GM23338 (cell line): Measurements from ENCODE around the gene OGA. TPM values are rescaled to one million over a fixed set of nuclear protein-coding genes. Genes with fewer than 3 reads are reported as not detected.

Experiments used
- ATAC-seq: fragments of 200-7000 bp; cut with Tn5 transposase; 3 replicates; pipeline ENCODE4 v1.9.1; 2020
- DNase-seq: peaks from one replicate; pipeline ENCODE4 v3.0.0-alpha.2; 2015; ENCODE audit warnings: low spot score
- H2AFZ ChIP-seq: fragments of 200-600 bp; sonication (generic); 2 replicates; pipeline ENCODE4 v1.8.0; 2016; ENCODE audit warnings: antibody characterized with exemption, mild to moderate bottlenecking, moderate library complexity
- H3F3A ChIP-seq: fragments of 200-600 bp; sonication (generic); replicated peaks from 2 replicates; pipeline ENCODE4 v1.8.0; 2017; ENCODE audit warnings: antibody characterized with exemption, mixed run types, low read depth
- H3K27ac ChIP-seq: fragments of 200-600 bp; sonication (generic); 2 replicates; pipeline ENCODE4 v1.6.1; 2016; ENCODE audit warnings: low read depth
- H3K27me3 ChIP-seq: fragments of 200-600 bp; sonication (generic); 2 replicates; pipeline ENCODE4 v1.8.0; 2016; ENCODE audit warnings: mild to moderate bottlenecking, mixed run types, moderate library complexity; ENCODE audit not compliant: insufficient read depth
- H3K36me3 ChIP-seq: fragments of 200-600 bp; sonication (generic); 2 replicates; pipeline ENCODE4 v1.8.0; 2016; ENCODE audit warnings: mild to moderate bottlenecking; ENCODE audit not compliant: insufficient read depth
- H3K4me1 ChIP-seq: fragments of 200-600 bp; sonication (generic); 2 replicates; pipeline ENCODE4 v1.8.0; 2016; ENCODE audit warnings: mild to moderate bottlenecking, moderate library complexity; ENCODE audit not compliant: insufficient read depth
- H3K4me2 ChIP-seq: fragments of 200-600 bp; sonication (generic); 2 replicates; pipeline ENCODE4 v1.7.1; 2017; ENCODE audit warnings: mixed run types
- H3K4me3 ChIP-seq: fragments of 200-600 bp; sonication (generic); 2 replicates; pipeline ENCODE4 v1.6.1; 2016; ENCODE audit warnings: mixed run types
- H3K79me2 ChIP-seq: fragments of 200-600 bp; sonication (generic); replicated peaks from 2 replicates; pipeline ENCODE4 v1.8.0; 2017; ENCODE audit warnings: mild to moderate bottlenecking; ENCODE audit not compliant: insufficient read depth
- H3K9me2 ChIP-seq: fragments of 200-600 bp; sonication (generic); 2 replicates; pipeline ENCODE4 v1.8.0; 2017; ENCODE audit not compliant: insufficient read depth
- H4K20me1 ChIP-seq: fragments of 200-600 bp; sonication (generic); replicated peaks from 2 replicates; pipeline ENCODE4 v1.8.0; 2017; ENCODE audit warnings: mild to moderate bottlenecking; ENCODE audit not compliant: insufficient read depth
- H3K27ac Mint-ChIP-seq: 2 replicates; pipeline ENCODE4 v1.8.0; 2020; ENCODE audit warnings: inconsistent platforms, mild to moderate bottlenecking, moderate library complexity, mixed read lengths
- H3K27me3 Mint-ChIP-seq: 3 replicates; pipeline ENCODE4 v1.8.0; 2022; ENCODE audit warnings: low read depth, mild to moderate bottlenecking, moderate library complexity, mixed read lengths, inconsistent platforms; ENCODE audit not compliant: insufficient read depth, poor library complexity
- H3K36me3 Mint-ChIP-seq: 3 replicates; pipeline ENCODE4 v1.8.0; 2021; ENCODE audit warnings: low read depth, mild to moderate bottlenecking, inconsistent platforms, moderate library complexity, mixed read lengths
- H3K4me1 Mint-ChIP-seq: 3 replicates; pipeline ENCODE4 v1.8.0; 2020; ENCODE audit warnings: mild to moderate bottlenecking, inconsistent platforms, mixed read lengths
- H3K4me3 Mint-ChIP-seq: 3 replicates; pipeline ENCODE4 v1.8.0; 2021; ENCODE audit warnings: moderate library complexity, mild to moderate bottlenecking, inconsistent platforms, mixed read lengths
- H3K9me3 Mint-ChIP-seq: 3 replicates; pipeline ENCODE4 v1.8.0; 2020; ENCODE audit warnings: moderate library complexity, mild to moderate bottlenecking, inconsistent platforms, mixed read lengths
- CREB1 ChIP-seq: fragments of 250-450 bp; sonication (Bioruptor Pico); IDR thresholded peaks from 2 replicates; pipeline ENCODE4 v1.5.0; 2020; ENCODE audit warnings: low read depth, mild to moderate bottlenecking, moderate library complexity
- EZH2 ChIP-seq: fragments of 200-600 bp; sonication (generic); IDR thresholded peaks from one replicate; pipeline ENCODE4 v1.8.0; 2017; ENCODE audit warnings: antibody characterized with exemption, mild to moderate bottlenecking, low read depth; ENCODE audit not compliant: unreplicated experiment
- JUNB ChIP-seq: IDR thresholded peaks from one replicate; pipeline ENCODE4 v1.6.1; 2016; ENCODE audit warnings: antibody characterized with exemption; ENCODE audit not compliant: unreplicated experiment
- NANOG ChIP-seq: IDR thresholded peaks from 2 replicates; pipeline ENCODE4 v1.6.1; 2016; ENCODE audit warnings: antibody characterized with exemption, borderline replicate concordance
- POLR2AphosphoS5 ChIP-seq: IDR thresholded peaks from 2 replicates; pipeline ENCODE4 v1.6.1; 2016; ENCODE audit warnings: antibody characterized with exemption, low read depth
- STAT1 ChIP-seq: IDR thresholded peaks from one replicate; pipeline ENCODE4 v1.6.1; 2016; ENCODE audit warnings: antibody characterized with exemption; ENCODE audit not compliant: unreplicated experiment
- ZNF114 ChIP-seq: fragments of 250-450 bp; sonication (Bioruptor Pico); IDR thresholded peaks from 2 replicates; pipeline ENCODE4 v1.5.0; 2020; ENCODE audit warnings: mild to moderate bottlenecking, moderate library complexity
- ZNF331 ChIP-seq: fragments of 250-450 bp; sonication (Bioruptor Pico); IDR thresholded peaks from 2 replicates; pipeline ENCODE4 v1.5.0; 2020; ENCODE audit warnings: low read depth, mild to moderate bottlenecking, moderate library complexity
- polyA plus RNA-seq: library from polyadenylated mRNA; unstranded; fragments of >200 nt; fragmentation: Nextera tagmentation; extraction: Ambion mirVana; gene quantifications from 2 replicates; pipeline ENCODE4 v1.2.1, GENCODE V29; 2016
- total RNA-seq: library from RNA; depleted of rRNA; stranded (reverse); fragments of >200 nt; shearing (Covaris generic); gene quantifications from 2 replicates; pipeline ENCODE4 v1.2.3, GENCODE V29; 2014
- TF ChIP-seq, protein P1 (sequence below), 2 experiments: fragments of 200-600 bp in 1 of 2; sonication (generic) in 1 of 2; conservative IDR thresholded peaks; 2 replicates each; pipeline versions ENCODE4 v1.5.1 to v1.6.1; 2016 to 2017; ENCODE audit warnings: antibody characterized with exemption in 2 of 2, low read depth in 2 of 2, mild to moderate bottlenecking in 2 of 2, moderate library complexity in 1 of 2
- TF ChIP-seq, protein P2 (sequence below): fragments of 250-450 bp; sonication (Bioruptor Pico); IDR thresholded peaks from 2 replicates; pipeline ENCODE4 v1.5.0; 2020; ENCODE audit warnings: mild to moderate bottlenecking, moderate library complexity
- TF ChIP-seq, protein P3 (sequence below): IDR thresholded peaks from one replicate; pipeline ENCODE4 v1.6.1; 2018; ENCODE audit warnings: antibody characterized with exemption; ENCODE audit not compliant: unreplicated experiment
- TF ChIP-seq, protein P4 (sequence below): IDR thresholded peaks from 2 replicates; pipeline ENCODE4 v1.6.1; 2016; ENCODE audit warnings: antibody characterized with exemption

OGA gene
- total and polyA plus RNA-seq, 2 experiments from 2014 or later, result 68.4 to 131 TPM

DNA sequence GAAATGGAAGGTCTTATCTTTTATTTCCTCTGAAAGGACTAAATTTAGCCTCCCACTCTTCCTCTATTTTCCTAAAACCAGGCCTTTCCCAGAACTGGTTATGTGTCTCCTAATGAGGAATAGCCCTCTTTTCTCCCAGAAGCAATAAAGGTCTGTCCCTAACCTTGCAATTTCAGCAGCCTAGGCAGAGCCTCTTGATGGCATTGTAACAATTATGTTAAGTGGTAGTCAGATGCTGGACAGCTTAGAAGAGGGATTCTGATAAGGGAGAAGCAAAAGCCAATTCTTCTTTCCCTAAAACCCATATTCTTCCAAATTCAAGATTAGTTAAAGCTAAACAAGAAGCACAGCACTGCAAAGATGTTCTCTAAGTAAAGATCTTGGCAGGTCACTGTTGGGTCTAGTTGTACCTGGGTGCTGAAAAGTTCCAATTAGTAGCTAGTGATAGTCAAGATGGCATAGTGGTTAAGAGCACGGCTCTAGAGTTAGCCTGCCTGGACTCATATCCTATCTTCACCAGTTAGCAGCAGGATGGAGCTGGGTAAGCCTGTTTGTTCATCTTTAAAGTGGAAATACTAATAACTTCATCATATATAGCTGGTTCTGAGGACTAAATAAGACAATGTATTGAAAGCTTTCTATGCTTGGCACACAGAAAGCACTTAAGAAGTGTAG, 39.7 kb upstream of the OGA start:
- no peak for ATAC-seq
- Mint-ChIP-seq H3K27ac (no peak overlapping the region), H3K9me3 (peaks cover 14% of the 10 kb centered on the region)

More for the DNA sequence above, 39.7 kb upstream of the OGA start:
- no peak for DNase-seq
- H4K20me1 ChIP-seq, result no peaks in the 10 kb centered on the region
- H3K27me3 Mint-ChIP-seq, result peaks cover 2% of the 10 kb centered on the region
- H3K79me2 ChIP-seq, result no peaks in the 10 kb centered on the region
- H3F3A ChIP-seq, result no peaks in the 10 kb centered on the region
- no peaks in the 10 kb centered on the region for H3K36me3 ChIP-seq
- H3K9me2 ChIP-seq, result no peaks in the 10 kb centered on the region
- peaks cover 13% of the 10 kb centered on the region for H3K36me3 Mint-ChIP-seq
- H3K4me2 ChIP-seq, result no peak overlapping the region
- H3K27ac ChIP-seq, result no peak overlapping the region
- H2AFZ ChIP-seq, result no peak overlapping the region
- no peaks in the 10 kb centered on the region for H3K27me3 ChIP-seq
- H3K4me3 Mint-ChIP-seq, result no peak overlapping the region
- H3K4me1 Mint-ChIP-seq, result no peaks in the 10 kb centered on the region
- H3K4me1 ChIP-seq, result no peaks in the 10 kb centered on the region
- TF ChIP-seq EZH2 (no peak), STAT1 (no peak), ZNF114 (CRISPR knock-in tag) (no peak), JUNB (no peak), ZNF331 (CRISPR knock-in tag) (no peak), NANOG (no peak), CREB1 (CRISPR knock-in tag) (no peak), POLR2AphosphoS5 (no peak)
- TF ChIP-seq, protein P1, sequence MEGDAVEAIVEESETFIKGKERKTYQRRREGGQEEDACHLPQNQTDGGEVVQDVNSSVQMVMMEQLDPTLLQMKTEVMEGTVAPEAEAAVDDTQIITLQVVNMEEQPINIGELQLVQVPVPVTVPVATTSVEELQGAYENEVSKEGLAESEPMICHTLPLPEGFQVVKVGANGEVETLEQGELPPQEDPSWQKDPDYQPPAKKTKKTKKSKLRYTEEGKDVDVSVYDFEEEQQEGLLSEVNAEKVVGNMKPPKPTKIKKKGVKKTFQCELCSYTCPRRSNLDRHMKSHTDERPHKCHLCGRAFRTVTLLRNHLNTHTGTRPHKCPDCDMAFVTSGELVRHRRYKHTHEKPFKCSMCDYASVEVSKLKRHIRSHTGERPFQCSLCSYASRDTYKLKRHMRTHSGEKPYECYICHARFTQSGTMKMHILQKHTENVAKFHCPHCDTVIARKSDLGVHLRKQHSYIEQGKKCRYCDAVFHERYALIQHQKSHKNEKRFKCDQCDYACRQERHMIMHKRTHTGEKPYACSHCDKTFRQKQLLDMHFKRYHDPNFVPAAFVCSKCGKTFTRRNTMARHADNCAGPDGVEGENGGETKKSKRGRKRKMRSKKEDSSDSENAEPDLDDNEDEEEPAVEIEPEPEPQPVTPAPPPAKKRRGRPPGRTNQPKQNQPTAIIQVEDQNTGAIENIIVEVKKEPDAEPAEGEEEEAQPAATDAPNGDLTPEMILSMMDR (conservative IDR thresholded peaks at IDR 0.05; ENCODE audit: low read depth in 2 of 2), result no peak
- TF ChIP-seq, protein P2, sequence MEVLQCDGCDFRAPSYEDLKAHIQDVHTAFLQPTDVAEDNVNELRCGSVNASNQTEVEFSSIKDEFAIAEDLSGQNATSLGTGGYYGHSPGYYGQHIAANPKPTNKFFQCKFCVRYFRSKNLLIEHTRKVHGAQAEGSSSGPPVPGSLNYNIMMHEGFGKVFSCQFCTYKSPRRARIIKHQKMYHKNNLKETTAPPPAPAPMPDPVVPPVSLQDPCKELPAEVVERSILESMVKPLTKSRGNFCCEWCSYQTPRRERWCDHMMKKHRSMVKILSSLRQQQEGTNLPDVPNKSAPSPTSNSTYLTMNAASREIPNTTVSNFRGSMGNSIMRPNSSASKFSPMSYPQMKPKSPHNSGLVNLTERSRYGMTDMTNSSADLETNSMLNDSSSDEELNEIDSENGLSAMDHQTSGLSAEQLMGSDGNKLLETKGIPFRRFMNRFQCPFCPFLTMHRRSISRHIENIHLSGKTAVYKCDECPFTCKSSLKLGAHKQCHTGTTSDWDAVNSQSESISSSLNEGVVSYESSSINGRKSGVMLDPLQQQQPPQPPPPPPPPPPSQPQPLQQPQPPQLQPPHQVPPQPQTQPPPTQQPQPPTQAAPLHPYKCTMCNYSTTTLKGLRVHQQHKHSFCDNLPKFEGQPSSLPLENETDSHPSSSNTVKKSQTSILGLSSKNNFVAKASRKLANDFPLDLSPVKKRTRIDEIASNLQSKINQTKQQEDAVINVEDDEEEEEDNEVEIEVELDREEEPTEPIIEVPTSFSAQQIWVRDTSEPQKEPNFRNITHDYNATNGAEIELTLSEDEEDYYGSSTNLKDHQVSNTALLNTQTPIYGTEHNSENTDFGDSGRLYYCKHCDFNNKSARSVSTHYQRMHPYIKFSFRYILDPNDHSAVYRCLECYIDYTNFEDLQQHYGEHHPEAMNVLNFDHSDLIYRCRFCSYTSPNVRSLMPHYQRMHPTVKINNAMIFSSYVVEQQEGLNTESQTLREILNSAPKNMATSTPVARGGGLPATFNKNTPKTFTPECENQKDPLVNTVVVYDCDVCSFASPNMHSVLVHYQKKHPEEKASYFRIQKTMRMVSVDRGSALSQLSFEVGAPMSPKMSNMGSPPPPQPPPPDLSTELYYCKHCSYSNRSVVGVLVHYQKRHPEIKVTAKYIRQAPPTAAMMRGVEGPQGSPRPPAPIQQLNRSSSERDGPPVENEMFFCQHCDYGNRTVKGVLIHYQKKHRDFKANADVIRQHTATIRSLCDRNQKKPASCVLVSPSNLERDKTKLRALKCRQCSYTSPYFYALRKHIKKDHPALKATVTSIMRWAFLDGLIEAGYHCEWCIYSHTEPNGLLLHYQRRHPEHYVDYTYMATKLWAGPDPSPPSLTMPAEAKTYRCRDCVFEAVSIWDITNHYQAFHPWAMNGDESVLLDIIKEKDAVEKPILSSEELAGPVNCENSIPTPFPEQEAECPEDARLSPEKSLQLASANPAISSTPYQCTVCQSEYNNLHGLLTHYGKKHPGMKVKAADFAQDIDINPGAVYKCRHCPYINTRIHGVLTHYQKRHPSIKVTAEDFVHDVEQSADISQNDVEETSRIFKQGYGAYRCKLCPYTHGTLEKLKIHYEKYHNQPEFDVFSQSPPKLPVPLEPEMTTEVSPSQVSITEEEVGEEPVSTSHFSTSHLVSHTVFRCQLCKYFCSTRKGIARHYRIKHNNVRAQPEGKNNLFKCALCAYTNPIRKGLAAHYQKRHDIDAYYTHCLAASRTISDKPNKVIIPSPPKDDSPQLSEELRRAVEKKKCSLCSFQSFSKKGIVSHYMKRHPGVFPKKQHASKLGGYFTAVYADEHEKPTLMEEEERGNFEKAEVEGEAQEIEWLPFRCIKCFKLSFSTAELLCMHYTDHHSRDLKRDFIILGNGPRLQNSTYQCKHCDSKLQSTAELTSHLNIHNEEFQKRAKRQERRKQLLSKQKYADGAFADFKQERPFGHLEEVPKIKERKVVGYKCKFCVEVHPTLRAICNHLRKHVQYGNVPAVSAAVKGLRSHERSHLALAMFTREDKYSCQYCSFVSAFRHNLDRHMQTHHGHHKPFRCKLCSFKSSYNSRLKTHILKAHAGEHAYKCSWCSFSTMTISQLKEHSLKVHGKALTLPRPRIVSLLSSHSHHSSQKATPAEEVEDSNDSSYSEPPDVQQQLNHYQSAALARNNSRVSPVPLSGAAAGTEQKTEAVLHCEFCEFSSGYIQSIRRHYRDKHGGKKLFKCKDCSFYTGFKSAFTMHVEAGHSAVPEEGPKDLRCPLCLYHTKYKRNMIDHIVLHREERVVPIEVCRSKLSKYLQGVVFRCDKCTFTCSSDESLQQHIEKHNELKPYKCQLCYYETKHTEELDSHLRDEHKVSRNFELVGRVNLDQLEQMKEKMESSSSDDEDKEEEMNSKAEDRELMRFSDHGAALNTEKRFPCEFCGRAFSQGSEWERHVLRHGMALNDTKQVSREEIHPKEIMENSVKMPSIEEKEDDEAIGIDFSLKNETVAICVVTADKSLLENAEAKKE, result no peak
- TF ChIP-seq, protein P3, sequence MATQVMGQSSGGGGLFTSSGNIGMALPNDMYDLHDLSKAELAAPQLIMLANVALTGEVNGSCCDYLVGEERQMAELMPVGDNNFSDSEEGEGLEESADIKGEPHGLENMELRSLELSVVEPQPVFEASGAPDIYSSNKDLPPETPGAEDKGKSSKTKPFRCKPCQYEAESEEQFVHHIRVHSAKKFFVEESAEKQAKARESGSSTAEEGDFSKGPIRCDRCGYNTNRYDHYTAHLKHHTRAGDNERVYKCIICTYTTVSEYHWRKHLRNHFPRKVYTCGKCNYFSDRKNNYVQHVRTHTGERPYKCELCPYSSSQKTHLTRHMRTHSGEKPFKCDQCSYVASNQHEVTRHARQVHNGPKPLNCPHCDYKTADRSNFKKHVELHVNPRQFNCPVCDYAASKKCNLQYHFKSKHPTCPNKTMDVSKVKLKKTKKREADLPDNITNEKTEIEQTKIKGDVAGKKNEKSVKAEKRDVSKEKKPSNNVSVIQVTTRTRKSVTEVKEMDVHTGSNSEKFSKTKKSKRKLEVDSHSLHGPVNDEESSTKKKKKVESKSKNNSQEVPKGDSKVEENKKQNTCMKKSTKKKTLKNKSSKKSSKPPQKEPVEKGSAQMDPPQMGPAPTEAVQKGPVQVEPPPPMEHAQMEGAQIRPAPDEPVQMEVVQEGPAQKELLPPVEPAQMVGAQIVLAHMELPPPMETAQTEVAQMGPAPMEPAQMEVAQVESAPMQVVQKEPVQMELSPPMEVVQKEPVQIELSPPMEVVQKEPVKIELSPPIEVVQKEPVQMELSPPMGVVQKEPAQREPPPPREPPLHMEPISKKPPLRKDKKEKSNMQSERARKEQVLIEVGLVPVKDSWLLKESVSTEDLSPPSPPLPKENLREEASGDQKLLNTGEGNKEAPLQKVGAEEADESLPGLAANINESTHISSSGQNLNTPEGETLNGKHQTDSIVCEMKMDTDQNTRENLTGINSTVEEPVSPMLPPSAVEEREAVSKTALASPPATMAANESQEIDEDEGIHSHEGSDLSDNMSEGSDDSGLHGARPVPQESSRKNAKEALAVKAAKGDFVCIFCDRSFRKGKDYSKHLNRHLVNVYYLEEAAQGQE, result no peak
- TF ChIP-seq, protein P4, sequence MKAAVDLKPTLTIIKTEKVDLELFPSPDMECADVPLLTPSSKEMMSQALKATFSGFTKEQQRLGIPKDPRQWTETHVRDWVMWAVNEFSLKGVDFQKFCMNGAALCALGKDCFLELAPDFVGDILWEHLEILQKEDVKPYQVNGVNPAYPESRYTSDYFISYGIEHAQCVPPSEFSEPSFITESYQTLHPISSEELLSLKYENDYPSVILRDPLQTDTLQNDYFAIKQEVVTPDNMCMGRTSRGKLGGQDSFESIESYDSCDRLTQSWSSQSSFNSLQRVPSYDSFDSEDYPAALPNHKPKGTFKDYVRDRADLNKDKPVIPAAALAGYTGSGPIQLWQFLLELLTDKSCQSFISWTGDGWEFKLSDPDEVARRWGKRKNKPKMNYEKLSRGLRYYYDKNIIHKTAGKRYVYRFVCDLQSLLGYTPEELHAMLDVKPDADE, result no peak
- no peak overlapping the region for H3K4me3 ChIP-seq
